Activated gamma-delta T cell treated with Interleukin-2 at 50 U/mL for 16 hours (primary cell): ENCODE data around the gene STX7.

Experiments used
- DNase-seq: peaks from one replicate; pipeline ENCODE4 v3.0.0-alpha.2; 2020

STX7 gene

GRCh38 chr6:132405143-132405915, 107.6 kb downstream of the STX7 start:
- DNase-seq, result no peak

GRCh38 chr6:132404736-132405135, 108.2 kb downstream of the STX7 start:
- no peak for DNase-seq

GRCh38 chr6:132404330-132404729, 108.6 kb downstream of the STX7 start:
- no peak for DNase-seq

GRCh38 chr6:132401618-132402285, 111.2 kb downstream of the STX7 start:
- no peak for DNase-seq

GRCh38 chr6:132400883-132401617, 111.9 kb downstream of the STX7 start, which contains the start of gene MOXD1:
Gene MOXD1 (minus strand): TSS chr6:132401475. CDS start chr6:132401426, 49 bp downstream.
- DNase-seq, result peak; percentile 5

- DNase-seq, result no peak
Measured at GRCh38 chr6:132400555-132400882, 112.4 kb downstream of the STX7 start.

- DNase-seq, result no peak
Measured at GRCh38 chr6:132399376-132400074, 113.4 kb downstream of the STX7 start.
